WTC11 (cell line): ENCODE results near the gene PPP4C.

Experiments
- ATF6 ChIP-seq: sonication (generic); formaldehyde crosslinking; IDR thresholded peaks from 2 replicates; pipeline ENCODE4 v1.8.1; 2023; ENCODE audit warnings: mild to moderate bottlenecking, missing genetic modification reagents
- CTCF ChIP-seq: fragments of 200-600 bp; IDR thresholded peaks from 2 replicates; pipeline ENCODE4 v1.8.0; 2022; ENCODE audit warnings: antibody characterized with exemption
- JUN ChIP-seq: sonication (generic); formaldehyde crosslinking; IDR thresholded peaks from 2 replicates; pipeline ENCODE4 v1.8.0; 2023; ENCODE audit warnings: mild to moderate bottlenecking, missing genetic modification reagents
- NFE2L1 ChIP-seq: sonication (generic); formaldehyde crosslinking; IDR thresholded peaks from 2 replicates; pipeline ENCODE4 v1.8.1; 2023; ENCODE audit warnings: missing genetic modification reagents
- SP1 ChIP-seq: sonication (generic); formaldehyde crosslinking; conservative IDR thresholded peaks from 2 replicates; pipeline ENCODE4 v1.8.1; 2022; ENCODE audit warnings: missing genetic modification reagents
- USF2 ChIP-seq: sonication (generic); formaldehyde crosslinking; IDR thresholded peaks from 2 replicates; pipeline ENCODE4 v1.8.1; 2023; ENCODE audit warnings: mild to moderate bottlenecking, missing genetic modification reagents, moderate library complexity
- ZNF671 ChIP-seq: fragments of 250-450 bp; sonication (Bioruptor Pico); IDR thresholded peaks from 2 replicates; pipeline ENCODE4 v1.8.0; 2021; ENCODE audit warnings: mild to moderate bottlenecking

- TF ChIP-seq USF2 (CRISPR knock-in tag) (no peak), NFE2L1 (CRISPR knock-in tag) (no peak), CTCF (no peak), ATF6 (CRISPR knock-in tag) (no peak), SP1 (CRISPR knock-in tag) (no peak), ZNF671 (CRISPR knock-in tag) (no peak), JUN (CRISPR knock-in tag) (no peak)
Measured at GRCh38 chr16:30040221-30040620, 35.6 kb upstream of the PPP4C start.
